Panc1 (cell line): Measurements from ENCODE around the gene ANO1. TPM values are rescaled to one million over a fixed set of nuclear protein-coding genes. Genes with fewer than 3 reads are reported as not detected.

ENCODE experiments used
- ATAC-seq: fragments of 200-7000 bp; cut with Tn5 transposase; 2 replicates; pipeline ENCODE4 v1.9.1; 2020; ENCODE audit warnings: mild to moderate bottlenecking, moderate library complexity
- BruUV-seq: library from RNA; stranded (reverse); fragments of 400-500 nt; replicated peaks from 2 replicates; lab custom pipeline; 2021; lab: Mats Ljungman, UMichigan
- CTCF ChIA-PET: fragments of 300-600 bp; sonication (Branson Sonifier 250); formaldehyde crosslinking; loops from one replicate; lab custom pipeline; 2022; ENCODE audit warnings: antibody characterized with exemption; lab: Charles Lee
- POLR2A ChIA-PET: fragments of 300-600 bp; sonication (Branson Sonifier 250); formaldehyde crosslinking; loops from one replicate; lab custom pipeline; 2022; ENCODE audit warnings: antibody characterized with exemption; lab: Charles Lee
- DNase-seq: peaks from one replicate; pipeline ENCODE4 v3.0.0-alpha.2; 2010; ENCODE audit warnings: low read depth, low spot score
- H3K27ac ChIP-seq: 2 replicates; pipeline ENCODE4 v1.5.1; 2011; ENCODE audit warnings: mild to moderate bottlenecking, low read length, inconsistent platforms
- H3K27me3 ChIP-seq: fragments of 200-500 bp; sonication (Bioruptor generic); 2 replicates; pipeline ENCODE4 v1.6.0; 2014; ENCODE audit warnings: low read length, inconsistent platforms; ENCODE audit not compliant: control insufficient read depth, insufficient read depth
- H3K36me3 ChIP-seq: fragments of 200-500 bp; sonication (Bioruptor generic); 2 replicates; pipeline ENCODE4 v1.5.1; 2014; ENCODE audit warnings: inconsistent platforms, mild to moderate bottlenecking, low read length, moderate library complexity; ENCODE audit not compliant: control insufficient read depth, insufficient read depth
- H3K4me1 ChIP-seq: 2 replicates; pipeline ENCODE4 v1.5.1; 2011; ENCODE audit warnings: inconsistent platforms, mild to moderate bottlenecking, low read length, moderate library complexity; ENCODE audit not compliant: control insufficient read depth, insufficient read depth
- H3K4me3 ChIP-seq, 2 experiments: 2 replicates each; pipeline ENCODE4 v1.5.1; 2011 to 2012; ENCODE audit warnings: low read depth in 2 of 2, low read length in 2 of 2, mild to moderate bottlenecking in 2 of 2, inconsistent platforms in 1 of 2, moderate library complexity in 1 of 2
- H3K9me3 ChIP-seq: fragments of 200-500 bp; sonication (Bioruptor generic); 2 replicates; pipeline ENCODE4 v1.5.1; 2014; ENCODE audit warnings: low read depth, mild to moderate bottlenecking, inconsistent platforms, low read length, moderate library complexity; ENCODE audit not compliant: control insufficient read depth, insufficient read depth
- POLR2AphosphoS5 ChIP-seq: IDR thresholded peaks from 2 replicates; pipeline ENCODE4 v1.6.1; 2012; ENCODE audit warnings: mild to moderate bottlenecking, low read depth, low read length, moderate library complexity
- SIN3A ChIP-seq: IDR thresholded peaks from 2 replicates; pipeline ENCODE4 v1.6.1; 2012; ENCODE audit warnings: low read depth, mild to moderate bottlenecking, low read length, moderate library complexity, borderline replicate concordance; ENCODE audit not compliant: insufficient read depth
- TCF7L2 ChIP-seq: IDR thresholded peaks from 2 replicates; pipeline ENCODE4 v1.6.1; 2011; ENCODE audit warnings: mild to moderate bottlenecking, low read depth, low read length, inconsistent platforms
- in situ Hi-C: cut with HindIII; loops from 2 replicates; pipeline ENCODE4 v1.10.0; 2016; ENCODE audit warnings: low sequenced_read_pairs, low pct_unique_long_range_greater_than_20kb
- intact Hi-C: fragments of 100-400 bp; cut with micrococcal nuclease; formaldehyde crosslinking; loops from one replicate; pipeline ENCODE4 v1.10.0; 2022; ENCODE audit not compliant: unreplicated experiment
- total RNA-seq: library from RNA; stranded (reverse); gene quantifications from one replicate; pipeline ENCODE4 v1.2.1, GENCODE V29; 2021; ENCODE audit not compliant: unreplicated experiment
- TF ChIP-seq, protein P1 (sequence below): fragments of 450-650 bp; IDR thresholded peaks from 2 replicates; pipeline ENCODE4 v1.5.1; 2017; ENCODE audit warnings: mild to moderate bottlenecking
- TF ChIP-seq, protein P2 (sequence below), 2 experiments: IDR thresholded peaks; 2 replicates each; pipeline ENCODE4 v1.6.1; 2011 to 2012; ENCODE audit warnings: low read depth in 2 of 2, control low read depth in 1 of 2, low read length in 1 of 2, mild to moderate bottlenecking in 1 of 2, moderate library complexity in 1 of 2; ENCODE audit not compliant: insufficient read depth in 1 of 2

ANO1 gene
- total RNA-seq, 1 experiment from 2014 or later, result 2.3 TPM

DNA sequence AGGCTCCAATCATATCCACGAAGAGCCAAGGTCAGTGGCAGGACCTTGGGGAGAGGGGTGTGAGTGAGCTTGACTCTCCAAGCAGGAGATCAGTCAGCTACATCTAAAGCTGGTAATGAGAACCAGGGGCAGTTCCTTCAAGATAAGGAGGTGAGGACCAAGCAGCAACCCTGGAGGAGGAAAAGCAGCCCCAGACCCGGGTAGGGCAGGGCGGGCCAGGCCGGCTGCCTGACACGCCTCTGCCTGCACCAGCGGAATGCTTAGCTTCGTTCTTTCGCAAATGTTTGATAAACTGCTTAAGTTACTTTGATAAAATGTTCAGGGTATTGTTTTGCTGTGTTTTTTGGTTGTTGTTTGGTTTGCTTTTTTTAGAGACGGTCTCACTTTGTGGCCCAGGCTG is 106.3 kb downstream of the ANO1 start:
- Histone ChIP-seq H3K36me3 (no peaks in the 10 kb centered on the region), H3K27me3 (no peaks in the 10 kb centered on the region), H3K27ac (no peak overlapping the region), H3K4me1 (no peaks in the 10 kb centered on the region), H3K9me3 (no peaks in the 10 kb centered on the region), H3K4me3 (no peak overlapping the region)
- no TSS peak for BruUV-seq
- in situ Hi-C loops, result loop anchor here (10.0 to 25.0 kb wide), 2 partner anchors 80 to 222 kb away; no protein-coding TSS in a partner anchor
- POLR2A ChIA-PET, result no interaction called here
- DNase-seq (no peak), ATAC-seq (no peak)
- intact Hi-C loops, result no loop called here
- CTCF ChIA-PET, result interaction anchor here (0.6 kb wide), 1 partner anchor 22 kb away, joined by 6 read pairs; no protein-coding TSS in a partner anchor
- TF ChIP-seq POLR2AphosphoS5, result no peak
- TF ChIP-seq, protein P1, sequence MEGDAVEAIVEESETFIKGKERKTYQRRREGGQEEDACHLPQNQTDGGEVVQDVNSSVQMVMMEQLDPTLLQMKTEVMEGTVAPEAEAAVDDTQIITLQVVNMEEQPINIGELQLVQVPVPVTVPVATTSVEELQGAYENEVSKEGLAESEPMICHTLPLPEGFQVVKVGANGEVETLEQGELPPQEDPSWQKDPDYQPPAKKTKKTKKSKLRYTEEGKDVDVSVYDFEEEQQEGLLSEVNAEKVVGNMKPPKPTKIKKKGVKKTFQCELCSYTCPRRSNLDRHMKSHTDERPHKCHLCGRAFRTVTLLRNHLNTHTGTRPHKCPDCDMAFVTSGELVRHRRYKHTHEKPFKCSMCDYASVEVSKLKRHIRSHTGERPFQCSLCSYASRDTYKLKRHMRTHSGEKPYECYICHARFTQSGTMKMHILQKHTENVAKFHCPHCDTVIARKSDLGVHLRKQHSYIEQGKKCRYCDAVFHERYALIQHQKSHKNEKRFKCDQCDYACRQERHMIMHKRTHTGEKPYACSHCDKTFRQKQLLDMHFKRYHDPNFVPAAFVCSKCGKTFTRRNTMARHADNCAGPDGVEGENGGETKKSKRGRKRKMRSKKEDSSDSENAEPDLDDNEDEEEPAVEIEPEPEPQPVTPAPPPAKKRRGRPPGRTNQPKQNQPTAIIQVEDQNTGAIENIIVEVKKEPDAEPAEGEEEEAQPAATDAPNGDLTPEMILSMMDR, result no peak
- no peak for TF ChIP-seq TCF7L2
- TF ChIP-seq, protein P2, sequence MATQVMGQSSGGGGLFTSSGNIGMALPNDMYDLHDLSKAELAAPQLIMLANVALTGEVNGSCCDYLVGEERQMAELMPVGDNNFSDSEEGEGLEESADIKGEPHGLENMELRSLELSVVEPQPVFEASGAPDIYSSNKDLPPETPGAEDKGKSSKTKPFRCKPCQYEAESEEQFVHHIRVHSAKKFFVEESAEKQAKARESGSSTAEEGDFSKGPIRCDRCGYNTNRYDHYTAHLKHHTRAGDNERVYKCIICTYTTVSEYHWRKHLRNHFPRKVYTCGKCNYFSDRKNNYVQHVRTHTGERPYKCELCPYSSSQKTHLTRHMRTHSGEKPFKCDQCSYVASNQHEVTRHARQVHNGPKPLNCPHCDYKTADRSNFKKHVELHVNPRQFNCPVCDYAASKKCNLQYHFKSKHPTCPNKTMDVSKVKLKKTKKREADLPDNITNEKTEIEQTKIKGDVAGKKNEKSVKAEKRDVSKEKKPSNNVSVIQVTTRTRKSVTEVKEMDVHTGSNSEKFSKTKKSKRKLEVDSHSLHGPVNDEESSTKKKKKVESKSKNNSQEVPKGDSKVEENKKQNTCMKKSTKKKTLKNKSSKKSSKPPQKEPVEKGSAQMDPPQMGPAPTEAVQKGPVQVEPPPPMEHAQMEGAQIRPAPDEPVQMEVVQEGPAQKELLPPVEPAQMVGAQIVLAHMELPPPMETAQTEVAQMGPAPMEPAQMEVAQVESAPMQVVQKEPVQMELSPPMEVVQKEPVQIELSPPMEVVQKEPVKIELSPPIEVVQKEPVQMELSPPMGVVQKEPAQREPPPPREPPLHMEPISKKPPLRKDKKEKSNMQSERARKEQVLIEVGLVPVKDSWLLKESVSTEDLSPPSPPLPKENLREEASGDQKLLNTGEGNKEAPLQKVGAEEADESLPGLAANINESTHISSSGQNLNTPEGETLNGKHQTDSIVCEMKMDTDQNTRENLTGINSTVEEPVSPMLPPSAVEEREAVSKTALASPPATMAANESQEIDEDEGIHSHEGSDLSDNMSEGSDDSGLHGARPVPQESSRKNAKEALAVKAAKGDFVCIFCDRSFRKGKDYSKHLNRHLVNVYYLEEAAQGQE (IDR thresholded peaks at IDR 0.05; ENCODE audit: insufficient read depth in 1 of 2, low read depth in 2 of 2, low read length in 1 of 2), result no peak
- no peak for TF ChIP-seq SIN3A

DNA sequence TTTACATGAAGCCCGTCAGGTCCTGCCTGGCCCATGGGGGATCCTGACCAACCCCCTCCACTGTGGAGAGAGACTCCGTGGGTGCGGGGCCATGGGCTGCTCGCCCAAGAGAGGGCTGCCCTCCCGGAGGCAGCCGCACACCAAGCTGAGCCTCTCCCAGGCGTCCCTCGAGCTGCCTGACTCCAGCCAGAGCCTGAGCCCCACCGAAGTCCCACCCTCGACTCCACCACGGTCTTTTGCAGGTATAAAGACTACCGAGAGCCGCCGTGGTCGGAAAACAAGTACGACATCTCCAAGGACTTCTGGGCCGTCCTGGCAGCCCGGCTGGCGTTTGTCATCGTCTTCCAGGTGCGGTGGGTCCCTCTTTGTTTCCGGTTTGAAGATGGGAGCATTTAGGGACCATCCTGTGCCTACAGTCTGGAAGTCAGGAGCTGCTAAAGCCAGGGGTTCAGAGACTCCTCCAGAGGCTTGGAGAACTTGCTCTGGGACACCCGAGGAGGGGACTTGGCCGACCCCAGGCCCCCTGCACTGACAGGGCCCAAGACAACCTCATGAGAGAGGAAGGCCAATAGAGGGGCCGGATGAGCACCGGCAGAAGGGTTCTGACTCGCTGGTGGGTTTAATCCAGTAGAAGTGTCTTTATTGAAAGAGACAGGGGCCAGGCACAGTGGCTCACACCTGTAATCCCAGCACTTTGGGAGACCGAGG is 107.4 kb downstream of the ANO1 start:
- no peak for ATAC-seq
- no peak for TF ChIP-seq TCF7L2
- TF ChIP-seq, protein P2 (IDR thresholded peaks at IDR 0.05; ENCODE audit: insufficient read depth in 1 of 2, low read depth in 2 of 2, low read length in 1 of 2), result no peak
- TF ChIP-seq, protein P1, result no peak
- TF ChIP-seq SIN3A, result no peak
- TF ChIP-seq POLR2AphosphoS5, result no peak
- no peaks in the 10 kb centered on the region for H3K27me3 ChIP-seq
- H3K4me1 ChIP-seq, result no peaks in the 10 kb centered on the region
- no peak for DNase-seq
- intact Hi-C loops, result no loop called here
- no TSS peak for BruUV-seq
- POLR2A ChIA-PET, result interaction anchor here (0.7 kb wide), 1 partner anchor 47 kb away, joined by 3 read pairs; no protein-coding TSS in a partner anchor
- no peak overlapping the region for H3K27ac ChIP-seq
- in situ Hi-C loops, result loop anchor here (10.0 to 25.0 kb wide), 2 partner anchors 81 to 223 kb away; no protein-coding TSS in a partner anchor
- CTCF ChIA-PET, result interaction anchor here (0.7 kb wide), 1 partner anchor 158 kb away, joined by 7 read pairs; no protein-coding TSS in a partner anchor
- H3K9me3 ChIP-seq, result no peaks in the 10 kb centered on the region
- H3K4me3 ChIP-seq, result no peak overlapping the region
- no peaks in the 10 kb centered on the region for H3K36me3 ChIP-seq
